GM21786 (cell line): ENCODE data around the gene KRT34.
"Not testable (repeated sequence)": the region's sequence is repeated elsewhere in the genome, so short reads cannot be mapped to it uniquely, and the experiment has no call there.

Experiments used
- ATAC-seq: cut with Tn5 transposase; IDR thresholded peaks from one replicate; pipeline ENCODE4 v1.9.1; 2021; ENCODE audit not compliant: unreplicated experiment

Gene KRT34

DNA sequence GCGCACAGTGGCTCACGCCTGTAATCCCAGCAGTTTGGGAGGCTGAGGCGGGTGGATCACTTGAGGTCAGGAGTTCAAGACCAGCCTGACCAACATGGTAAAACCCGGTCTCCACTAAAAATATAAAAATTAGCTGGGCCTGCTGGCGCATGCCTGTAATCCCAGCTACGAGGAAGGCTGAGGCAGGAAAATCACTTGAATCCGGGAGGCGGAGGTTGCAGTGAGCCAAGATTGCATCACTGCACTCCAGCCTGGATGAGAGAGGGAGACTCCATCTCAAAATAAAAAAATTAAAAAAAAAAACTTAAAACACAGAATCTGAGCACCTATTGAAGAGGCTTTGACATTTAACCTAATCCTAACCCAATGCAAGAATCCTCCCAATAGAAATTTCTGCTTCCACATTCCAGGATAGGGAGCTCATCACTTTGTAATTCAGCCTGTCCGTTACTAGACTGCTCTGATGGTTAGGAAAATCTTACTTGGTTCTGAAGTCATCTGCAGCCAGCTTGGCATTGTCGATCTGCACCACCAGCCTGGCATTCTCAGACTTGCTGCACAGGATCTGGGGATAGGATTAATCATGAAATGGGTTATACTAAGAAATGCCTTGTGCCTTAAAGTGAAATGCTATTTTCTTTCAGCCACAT is 14.6 kb downstream of the KRT34 start:
- ATAC-seq = no peak

DNA sequence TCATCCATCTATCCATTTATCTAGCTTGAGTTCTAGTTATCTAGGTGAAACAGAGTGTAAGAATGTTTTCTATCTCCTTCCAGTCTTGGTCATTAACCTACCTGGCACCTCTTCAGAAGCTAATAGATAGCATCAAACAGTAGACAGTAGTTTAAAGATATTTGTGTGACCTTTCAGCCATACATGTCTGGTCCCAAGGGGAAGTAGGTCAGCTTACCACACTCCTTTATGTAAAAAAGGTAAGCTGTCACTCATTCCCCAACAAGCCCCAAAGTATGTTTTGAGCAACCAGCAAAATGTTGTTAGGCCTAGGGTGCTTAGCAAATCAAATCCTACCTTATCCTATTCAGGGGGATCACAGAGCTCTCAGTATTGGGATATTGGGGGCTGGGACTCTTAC is 16.0 kb downstream of the KRT34 start:
- no peak for ATAC-seq

DNA sequence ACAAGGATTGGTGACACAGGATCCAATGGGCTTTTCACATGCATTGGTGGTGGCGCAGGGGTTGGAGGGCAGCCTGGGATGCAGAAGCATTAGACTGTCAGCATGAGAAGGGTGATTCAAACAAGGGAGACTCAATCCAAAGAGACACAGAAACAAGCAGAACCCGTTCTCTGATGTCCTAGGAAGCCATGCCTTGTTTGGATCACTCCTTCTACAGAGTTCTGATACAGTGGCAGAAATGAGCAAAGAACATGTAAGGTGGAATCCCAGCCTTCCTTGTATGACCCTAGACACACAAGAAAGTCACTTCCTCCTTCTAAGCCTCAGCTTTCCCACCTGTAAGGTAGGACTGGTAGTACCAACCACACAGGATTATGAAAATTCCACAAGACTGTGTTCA is 18.2 kb downstream of the KRT34 start:
- ATAC-seq = no peak

DNA sequence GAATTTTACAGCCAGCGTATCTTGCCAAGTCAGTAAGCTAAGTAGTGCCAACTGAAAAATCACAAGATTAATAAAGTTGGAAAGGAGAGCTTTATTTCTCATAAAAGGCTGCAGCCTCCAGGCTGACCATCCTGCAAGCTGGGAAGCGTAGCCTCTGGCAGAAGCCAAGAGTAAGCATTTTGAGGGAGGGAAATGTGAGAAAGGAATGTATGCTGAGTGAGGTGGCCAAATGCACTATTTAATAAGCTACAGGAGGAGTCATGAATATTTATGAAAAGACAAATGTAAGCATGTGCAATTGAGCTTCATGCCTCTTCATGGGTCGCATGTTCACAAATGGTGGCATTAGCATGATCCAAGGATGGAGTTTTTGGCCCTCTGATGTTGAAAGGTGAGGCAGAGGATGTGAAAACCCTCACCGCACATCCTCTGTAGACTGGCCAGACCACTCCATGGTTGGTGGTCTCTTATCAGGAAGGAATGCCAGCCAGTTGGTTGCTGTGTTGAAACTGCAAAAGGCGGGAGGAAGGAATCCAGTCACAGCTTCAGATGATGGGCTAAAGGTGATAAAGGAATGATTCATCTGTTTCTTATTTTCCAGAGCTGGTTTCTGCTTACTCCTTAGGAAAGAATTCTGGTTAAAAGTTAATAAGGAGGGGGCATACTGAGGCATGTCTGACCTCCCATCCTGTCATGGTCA is 21.7 kb downstream of the KRT34 start:
- ATAC-seq = no peak

DNA sequence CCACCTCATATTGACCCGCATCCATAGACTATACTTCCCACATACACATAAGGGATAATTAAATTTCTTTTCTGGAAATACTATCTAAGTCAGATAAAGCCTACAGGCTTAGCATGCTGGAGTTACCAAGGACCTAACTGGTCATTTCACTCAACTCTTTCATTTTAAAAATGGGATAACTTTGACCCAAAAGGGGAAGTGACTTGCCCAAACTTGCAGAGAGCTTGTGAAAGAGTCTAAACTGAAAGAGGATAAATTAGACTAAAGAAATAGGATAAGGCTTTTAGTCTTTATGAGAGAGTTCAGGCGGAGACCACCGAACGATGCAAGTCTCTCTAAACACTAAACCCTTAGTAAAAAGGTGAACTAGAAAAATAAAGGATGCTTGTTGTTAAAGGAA is 27.6 kb downstream of the KRT34 start:
- ATAC-seq = no peak

DNA sequence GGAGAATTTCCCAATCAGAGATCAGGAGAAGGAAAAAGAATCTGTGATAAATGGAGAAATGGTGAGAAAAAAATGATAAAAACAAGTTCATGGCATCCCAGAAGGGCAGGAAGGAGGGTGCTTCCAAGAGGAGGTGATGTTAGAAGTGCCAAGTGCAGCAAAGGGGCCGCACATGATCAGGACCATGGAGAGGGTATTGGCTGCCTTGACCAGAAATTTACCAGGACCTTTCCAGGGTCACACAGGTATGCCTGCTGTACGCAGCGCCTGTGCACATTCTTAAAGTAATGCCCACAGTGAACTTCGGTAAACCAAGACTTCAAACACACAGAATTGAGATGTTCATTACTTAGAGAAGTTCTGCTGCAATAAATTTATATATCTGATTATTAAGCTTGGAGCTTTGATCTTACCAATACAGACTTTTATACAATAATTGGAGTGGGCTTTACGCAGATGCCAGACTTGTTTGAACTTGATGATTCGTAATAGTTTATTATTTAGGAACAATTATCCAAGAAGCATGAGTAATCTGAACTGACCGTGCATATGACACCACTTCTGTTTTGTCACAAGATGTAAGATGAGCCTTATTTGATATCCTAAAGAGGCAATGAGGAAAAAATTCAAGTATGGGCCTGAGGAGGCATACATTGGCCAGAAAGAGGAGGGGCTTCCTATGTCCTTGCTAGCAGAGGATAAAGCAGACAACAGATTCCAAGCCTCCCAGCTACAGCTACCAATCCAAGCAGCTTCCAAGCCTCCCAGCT is 29.3 kb downstream of the KRT34 start:
- ATAC-seq = no peak

DNA sequence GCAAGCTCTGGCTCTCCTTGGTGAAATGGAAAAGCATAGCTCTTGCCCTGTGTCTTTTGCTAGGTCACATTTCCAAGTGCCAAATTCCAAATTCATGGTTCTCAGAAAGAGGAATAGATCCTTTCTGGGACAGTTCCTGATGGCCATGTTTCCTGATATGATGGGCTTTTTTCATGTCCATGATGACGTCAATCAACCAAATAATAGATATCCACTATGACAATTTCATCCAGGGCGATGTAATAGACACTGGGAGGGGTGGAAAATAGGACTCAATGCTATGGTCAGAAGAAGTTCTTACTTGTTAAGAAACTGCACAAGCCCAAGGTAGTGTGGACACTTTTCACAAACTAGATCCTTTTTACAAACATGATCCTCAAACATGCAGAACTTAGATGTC is 30.9 kb downstream of the KRT34 start:
- no peak for ATAC-seq

DNA sequence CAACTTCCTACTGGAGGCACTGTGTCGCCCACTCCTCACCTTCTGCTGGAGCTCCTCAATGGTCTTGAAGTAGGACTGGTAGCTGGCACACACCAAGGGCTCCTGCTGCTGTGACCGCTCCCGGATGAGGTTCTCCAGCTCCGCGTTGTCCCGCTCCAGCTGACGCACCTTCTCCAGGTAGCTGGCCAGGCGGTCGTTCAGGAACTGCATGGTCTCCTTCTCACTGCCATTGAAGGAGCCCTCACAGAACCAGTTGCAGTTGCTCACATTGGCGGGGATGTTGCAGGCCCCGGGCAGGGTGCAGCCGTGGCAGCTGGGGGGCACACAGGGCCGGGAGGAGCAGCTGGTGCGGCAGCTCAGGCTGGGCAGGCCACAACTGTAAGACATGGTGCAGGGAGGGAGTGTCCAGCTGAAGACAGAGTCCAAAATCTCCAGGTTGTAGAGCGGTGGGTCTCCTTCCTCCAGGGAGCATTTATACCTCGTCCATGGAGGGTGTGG is 31.7 kb downstream of the KRT34 start, which contains the start of gene KRT33A:
TSS of gene KRT33A (minus strand) at position 448 of the 498 bp plus-strand sequence. CDS start at position 387, 61 bp downstream.
- ATAC-seq = not testable (repeated sequence)

DNA sequence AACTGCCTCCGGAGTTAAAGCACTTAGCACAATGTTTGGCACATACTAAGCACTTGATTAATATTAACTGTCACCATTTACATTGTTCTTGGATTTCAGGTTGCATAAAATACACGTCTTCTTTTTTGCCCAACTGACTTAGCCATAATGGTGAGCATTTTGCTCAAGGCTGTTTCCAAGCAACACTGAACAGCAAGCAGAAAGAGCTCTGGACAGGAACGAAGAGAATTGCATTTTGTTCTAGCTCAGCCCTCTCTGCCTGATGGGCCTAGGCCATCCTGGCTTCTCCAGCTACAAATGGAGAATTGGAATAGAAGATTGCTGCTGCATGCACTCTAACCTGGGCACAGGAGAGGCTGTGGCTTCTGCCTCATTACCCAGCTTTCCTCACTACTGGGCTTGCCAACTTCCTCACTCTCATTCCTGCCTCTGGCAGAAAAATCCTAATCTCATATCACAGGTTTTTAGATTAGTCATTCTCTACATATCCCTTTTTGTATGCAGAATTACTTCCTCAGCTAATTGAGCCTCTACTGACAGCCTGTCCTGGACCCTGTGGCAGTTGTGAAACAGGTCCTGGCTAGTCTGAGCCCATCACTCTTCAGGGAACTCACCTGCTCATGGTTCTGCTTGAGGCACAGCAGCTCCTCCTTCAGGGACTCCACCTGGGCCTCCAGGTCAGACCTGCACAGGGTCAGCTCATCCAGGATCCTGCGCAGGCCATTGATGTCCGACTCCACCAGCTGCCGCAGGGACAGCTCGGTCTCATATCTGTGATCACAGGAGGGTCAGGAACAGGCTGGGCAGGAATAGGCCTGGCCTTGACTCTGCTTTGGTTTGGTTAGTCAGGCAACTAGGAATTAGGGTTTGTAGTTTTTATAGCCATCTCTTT is 34.0 kb downstream of the KRT34 start:
- no peak for ATAC-seq

DNA sequence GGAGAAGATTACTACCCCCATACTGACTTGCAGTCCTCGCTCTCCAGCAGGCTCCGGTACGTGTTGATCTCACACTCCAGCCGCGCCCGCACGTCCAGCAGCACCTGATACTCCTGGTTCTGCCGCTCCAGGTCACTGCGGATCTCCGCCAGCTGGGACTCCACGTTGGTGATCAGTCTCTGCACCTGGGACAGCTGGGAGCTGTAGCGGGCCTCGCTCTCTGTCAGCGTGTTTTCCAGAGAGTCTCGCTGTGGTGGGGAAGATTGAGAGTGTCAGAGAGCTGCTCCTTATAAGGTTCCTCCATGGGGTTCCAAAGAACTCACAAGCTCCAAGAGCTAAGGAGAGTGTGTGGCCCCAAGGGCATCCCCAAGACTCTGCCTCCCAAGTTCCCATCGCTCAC is 35.7 kb downstream of the KRT34 start:
- not testable (repeated sequence) for ATAC-seq

DNA sequence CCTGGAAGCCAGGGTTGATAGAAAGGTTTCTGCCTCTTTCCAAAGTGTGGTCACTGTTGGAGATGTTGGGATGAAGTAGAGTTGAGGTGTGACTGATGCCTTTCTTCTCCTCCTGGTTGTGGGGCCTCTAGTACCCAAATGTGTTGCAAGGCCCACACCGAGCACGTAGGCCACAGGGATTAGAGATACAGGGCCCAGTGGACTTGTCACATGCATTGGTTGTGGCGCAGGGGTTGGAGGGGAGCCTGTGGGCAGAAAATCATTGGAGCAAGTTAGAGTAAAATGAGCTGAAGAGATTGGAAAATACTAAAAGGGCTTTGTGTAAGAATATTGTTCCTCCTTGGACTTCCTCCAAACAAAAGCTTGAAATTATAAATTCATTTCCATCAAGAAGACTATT is 36.1 kb downstream of the KRT34 start:
- ATAC-seq = no peak

DNA sequence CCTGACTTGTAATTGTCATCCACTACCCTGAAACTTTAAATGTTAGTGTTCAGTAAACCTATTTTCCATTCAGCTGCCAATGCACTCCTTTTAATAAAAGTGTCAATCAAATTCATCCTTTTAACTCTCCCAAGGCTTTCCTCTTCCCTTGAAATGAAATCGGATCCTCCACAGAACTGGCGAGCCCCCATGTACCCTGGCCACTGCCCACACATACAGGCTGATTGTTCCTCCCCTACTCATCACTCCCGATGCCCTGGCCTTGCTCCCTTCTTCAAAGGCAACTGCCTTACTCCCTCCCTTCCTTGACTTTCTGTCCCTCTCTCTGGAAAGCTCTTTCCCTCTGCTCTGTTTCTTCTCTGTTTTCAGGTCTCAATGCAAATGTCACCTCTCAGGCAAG is 39.1 kb downstream of the KRT34 start:
- no peak for ATAC-seq

DNA sequence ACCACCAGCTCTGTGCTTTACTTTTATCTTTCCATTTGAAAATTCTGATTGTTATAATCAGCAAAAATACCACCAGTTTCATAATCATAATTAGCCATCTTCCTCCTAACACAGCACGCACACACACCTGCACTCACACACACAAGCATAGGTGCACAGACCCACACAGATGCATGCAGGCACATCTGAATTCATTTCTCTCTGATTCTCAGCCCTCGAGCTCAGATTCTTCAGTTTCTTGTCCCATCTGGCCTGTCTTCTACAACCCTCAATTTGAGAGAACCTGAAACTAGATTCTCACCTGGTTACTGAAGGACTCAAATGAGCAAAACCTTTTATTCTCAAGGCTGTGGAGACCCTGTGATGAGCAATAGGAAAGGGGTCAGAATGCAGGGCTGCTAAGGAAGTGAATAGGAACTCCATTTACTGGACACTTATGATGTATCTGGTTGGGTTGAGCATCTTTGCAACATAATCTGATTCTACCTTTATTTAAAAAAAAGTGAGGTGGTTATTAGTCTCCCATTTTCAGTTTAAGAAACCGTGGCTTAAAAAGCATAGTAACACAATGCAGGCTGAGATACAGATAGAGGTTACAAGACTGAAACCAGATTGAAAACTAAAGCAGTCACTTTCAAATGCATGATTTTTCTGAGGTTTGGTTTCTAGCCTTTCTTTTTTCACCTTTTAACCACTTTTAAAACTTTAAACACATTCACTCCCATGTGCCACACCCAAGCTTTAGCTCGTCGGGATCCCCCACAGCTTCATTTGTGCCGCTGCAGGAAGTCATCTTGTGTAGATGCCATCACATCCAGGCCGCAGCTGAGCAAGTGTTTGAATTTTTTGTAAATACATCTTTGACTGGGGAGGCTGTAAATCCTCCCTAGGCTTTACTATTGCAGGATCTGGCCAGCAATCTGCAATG is 40.9 kb downstream of the KRT34 start:
- ATAC-seq = no peak

DNA sequence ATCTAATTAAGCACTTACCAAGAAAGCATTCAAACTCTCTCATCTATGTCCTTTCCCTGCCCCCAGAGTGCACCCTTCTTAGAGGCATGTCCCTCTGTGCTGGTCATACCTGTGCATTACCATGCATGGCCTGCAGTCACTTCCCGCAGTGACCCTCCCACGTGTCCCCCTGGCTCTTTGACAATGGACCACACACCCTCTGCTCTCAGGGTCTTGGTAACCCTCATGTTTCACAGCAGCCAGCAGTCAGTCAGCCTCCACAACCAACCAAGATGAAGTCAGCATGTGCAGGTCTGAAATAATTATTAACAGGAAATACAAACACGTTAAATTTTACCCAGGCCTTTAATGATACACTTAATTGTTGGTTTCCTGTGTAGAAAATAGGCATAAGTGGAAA is 41.6 kb downstream of the KRT34 start:
- ATAC-seq = no peak

DNA sequence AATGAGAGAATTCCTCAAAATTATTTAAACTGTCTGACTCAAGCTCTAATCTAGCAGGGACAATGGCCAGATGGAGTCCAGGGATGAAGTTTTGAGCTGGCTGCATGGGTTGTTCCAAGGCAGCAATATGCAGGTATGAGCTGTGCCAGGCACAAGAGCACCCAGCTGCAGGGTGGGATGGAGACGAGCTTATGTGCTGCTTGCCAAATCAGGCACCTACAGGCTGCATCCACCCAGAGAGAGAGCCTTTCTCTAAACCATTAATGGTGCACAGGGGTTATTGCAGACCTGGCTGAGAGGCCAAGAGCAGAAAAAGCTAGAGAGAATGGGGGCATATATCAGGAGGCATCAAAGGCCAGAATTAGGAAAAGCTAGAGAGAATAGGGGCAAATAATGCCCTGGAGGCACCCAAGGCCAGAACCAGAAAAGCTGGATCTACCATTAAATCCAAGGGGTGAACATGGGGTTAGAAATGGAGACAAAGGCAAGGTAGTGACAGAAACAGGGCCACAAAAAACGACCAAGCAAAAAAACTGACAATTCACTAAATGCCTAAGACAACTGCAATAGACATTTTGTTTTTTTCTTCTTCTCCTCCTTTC is 42.4 kb downstream of the KRT34 start:
- ATAC-seq = no peak

DNA sequence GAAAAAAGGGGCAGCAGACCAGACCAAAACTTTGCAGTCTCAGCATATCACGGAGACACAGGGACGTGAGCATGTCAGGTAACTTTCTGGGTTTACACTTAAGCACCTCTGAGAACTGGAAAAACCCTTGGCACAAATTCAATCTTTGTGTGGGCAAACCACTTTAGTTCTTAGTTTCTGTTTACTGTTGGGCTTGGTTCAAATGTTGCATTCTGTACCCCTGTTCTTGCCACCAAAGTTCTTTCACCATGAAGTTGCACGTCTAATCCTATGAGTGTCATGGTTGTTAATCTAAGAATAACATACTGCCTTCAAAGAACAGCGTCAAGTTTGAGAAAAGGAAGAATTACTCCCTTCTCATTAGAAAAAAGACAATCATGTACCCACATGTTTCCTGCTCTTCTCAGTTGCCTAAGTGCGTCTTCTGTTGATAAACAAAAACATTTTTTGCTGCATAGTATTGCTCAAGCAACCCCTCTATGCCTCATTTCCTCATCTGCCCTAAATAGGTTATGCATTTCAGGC is 43.1 kb downstream of the KRT34 start:
- peak; percentile 44 for ATAC-seq

DNA sequence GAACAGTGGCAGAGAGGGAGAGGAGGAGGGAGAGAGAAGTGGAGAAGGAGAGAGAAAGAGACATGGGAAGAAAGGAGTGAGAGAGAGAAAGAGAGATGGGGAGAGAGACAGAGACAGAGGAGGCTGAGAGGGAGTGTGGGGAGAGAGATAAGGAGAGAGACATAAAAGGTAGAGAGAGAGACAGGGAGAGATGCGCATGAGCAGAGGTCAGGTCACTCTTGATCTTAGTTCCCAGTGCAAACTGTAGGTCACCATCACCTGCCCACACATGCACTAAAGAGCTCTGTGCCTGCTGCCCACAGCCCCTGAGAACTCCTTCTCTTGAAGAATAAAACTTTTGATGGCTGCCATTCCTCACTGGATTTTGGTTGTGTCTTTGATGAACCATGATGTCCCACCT is 46.4 kb downstream of the KRT34 start:
- no peak for ATAC-seq

DNA sequence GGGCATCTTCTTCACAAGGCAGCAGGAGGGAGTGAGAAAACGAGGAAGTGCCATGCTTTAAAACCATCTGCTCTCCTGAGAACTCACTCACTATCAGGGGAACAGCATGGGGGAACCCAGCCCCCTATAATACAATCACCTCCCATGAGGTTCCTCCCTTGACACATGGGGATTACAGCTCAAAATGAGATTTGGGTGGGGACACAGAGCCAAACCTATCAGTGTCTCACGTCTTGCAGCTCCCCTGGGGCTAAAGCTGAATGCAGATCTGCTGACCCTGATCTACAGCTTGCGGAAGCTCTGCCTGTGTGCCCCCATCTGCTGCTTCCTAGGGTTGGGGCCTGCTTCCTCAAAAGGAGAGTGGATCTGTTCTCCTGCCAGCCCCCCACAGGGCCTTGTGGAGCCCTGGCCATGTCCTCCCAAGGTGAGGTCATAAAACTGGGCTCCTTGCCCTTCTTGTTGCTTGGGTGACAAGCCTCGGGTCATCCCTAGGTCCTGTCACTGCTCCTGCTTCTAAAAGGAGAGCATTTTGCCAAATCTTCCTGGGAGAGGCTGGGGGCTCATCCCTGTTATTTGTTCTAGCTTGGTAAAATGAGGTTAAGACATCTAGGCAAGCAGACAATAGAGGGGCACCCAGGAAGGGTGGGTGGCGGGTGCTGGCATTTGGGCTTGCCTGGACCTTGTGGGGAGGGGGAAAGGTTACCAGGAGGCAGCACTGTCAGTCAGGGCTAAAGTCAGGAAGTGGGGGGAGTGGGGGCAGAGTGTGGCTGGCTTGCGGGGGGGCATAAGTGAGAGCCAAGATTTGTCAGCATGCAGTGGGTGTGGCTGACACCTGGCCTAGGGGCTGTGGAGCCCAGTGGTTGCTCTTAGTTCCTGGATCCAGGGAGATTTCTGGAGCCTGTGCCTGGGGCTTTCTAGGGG is 47.5 kb downstream of the KRT34 start:
- no peak for ATAC-seq
